ENCODE data around the gene C10orf95.

The C10orf95 gene

DNA sequence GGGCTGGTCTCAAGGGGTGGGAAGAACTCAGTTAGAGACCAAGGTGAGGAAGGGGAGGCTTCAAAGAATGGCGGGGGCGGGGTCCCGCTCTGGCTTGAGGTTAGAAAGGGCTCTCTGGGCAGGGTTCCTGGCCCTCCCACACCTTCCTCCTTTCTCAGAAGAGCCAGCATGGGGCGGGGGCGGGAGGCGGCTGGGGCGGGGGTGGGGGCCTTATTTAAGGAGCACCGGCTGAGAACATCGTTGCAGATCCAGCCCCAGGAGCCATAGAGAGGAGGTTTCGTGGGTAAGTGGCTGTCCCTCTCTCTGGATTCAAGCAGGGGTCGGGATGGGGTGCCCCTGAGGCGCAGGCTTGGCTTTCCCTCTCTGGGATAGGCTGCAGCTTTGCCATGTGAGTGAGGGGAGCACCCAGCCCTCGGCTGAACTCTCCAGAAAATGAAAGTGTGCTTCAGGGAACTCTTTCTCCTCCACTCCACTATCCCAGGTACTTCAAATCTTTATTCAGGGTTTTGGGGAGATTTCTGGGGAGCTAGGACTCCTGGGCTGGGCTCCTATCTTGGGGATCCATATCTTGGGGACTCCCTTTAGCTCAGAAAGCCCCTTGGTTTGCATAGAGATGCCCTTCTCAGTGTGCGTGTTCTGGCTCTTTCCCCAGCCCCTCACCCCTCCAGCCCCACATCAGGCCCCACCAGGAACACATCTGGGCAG lies 15.7 kb downstream of the C10orf95 start:
- in situ Hi-C loops (cut with MboI; ENCODE audit: low sequenced_read_pairs), result no loop called here

DNA sequence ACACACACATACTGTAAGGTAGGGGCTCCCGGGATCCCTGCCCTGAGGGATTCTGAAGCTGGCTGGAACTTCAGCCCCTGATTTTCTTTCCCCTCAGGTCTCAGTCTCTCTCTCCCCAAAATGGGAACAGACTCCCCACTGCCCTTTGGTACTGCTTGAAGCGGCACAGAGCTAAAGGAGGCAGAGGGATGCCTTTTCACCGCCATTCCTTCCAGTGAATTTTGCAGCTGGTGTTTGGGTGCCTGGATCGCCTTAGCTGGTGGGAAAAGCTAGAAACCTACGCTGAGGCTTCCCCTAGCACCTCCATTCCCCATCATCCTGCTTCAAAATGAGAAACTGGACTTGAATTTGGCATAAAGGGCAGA lies 16.2 kb downstream of the C10orf95 start:
- in situ Hi-C loops (cut with MboI; ENCODE audit: low sequenced_read_pairs), result no loop called here

DNA sequence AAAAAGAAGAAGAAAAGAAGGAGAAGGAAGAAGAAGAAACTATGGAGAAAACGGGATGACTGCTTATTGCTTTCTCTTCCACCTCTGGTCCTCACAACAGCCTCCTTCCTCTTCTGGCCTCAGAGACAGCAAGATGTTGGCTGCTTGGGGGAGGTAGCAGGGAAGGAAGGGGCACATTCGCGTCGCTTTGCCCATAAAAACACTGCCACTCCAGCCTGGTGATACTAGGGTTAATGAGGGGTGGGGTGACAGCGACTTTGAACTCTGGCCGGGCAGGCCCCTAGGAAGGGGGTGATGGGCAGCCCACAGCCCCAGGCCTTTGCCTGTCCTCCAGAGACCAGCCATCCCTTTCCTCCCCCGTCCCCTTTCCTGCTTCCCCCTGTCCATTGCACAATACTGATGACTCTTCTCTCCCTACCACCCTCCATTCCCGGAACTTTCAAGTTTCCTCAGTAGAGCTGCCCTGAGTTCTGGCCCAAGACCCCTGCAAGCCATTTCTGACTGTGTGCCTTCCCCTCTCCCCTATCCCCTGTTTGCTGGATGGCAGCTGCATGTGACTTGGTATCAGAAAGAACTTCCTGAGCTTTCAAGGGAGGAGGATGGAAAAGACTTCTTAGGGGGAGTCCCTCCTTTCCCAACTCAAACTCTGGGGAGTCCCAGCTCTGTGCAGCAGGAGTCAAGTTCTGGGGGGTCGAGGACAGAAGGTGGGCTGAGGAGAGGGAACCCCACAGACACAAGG lies 16.8 kb downstream of the C10orf95 start:
- in situ Hi-C loops (cut with MboI; ENCODE audit: low sequenced_read_pairs), result no loop called here

DNA sequence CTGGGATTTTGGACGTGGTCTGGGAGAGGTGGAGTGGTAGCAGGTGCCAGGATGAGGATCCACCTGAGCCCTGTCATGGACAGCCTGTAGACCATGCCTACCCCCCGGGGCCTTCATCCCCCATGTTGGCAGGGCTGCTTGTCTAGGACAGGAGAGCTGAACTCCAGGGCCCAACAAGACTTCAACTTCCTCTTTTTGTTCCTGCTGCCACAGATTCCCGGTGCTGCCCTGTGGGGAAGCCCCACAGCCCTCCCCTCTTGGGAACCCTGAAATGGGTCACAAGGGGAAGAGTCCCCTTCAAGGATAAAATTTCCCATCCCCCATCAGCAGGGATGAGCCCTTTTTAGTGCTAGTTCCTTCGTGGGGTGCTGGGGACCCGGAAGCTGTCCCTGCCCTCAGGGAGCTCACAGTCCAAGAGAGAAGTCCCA lies 17.7 kb downstream of the C10orf95 start:
- in situ Hi-C loops (cut with MboI; ENCODE audit: low sequenced_read_pairs), result no loop called here

DNA sequence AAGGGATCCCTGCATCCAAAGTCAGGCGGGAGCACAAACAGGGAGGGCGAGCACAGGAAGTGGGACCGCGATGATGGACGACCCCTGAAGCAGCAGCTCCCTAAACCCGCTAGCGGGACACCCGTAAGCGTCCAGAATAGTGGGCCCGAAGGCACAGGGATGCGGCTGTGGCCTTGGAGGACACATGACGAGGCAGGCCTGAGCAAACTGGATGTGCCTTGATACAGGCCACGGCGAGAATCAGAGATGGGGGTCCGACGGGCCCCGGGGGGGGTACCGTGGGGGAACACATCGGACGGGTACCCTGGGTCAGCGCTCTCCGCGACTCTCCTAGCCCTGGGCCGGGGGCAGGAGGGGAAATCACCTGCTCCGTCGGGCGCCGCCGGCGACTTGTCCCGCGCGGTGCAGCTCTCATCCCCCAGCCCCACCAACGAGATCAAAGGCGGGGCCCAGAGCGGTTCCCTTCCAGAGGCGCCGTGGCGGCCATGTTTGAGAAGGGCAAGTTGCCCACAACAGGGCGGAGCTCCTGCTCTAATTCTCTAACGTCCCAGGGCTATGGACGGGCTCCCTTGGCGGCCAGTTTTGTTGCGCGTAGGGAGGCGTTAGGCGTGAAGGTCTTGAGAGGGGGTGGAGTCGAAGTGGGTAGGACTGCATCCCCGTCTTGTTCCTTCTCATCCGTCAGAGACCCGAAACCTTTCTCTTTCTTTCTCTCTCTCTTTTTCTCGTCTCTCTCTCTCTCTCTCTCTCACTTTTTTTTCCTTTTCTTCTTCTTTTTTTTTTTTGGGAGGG lies 19.0 kb downstream of the C10orf95 start, which contains the start of gene CUEDC2:
CUEDC2 (minus strand) TSS at position 413 of the 789 bp plus-strand sequence. CDS start 7,386 bp downstream, outside the sequence.
- in situ Hi-C loops (cut with MboI; ENCODE audit: low sequenced_read_pairs), result no loop called here

DNA sequence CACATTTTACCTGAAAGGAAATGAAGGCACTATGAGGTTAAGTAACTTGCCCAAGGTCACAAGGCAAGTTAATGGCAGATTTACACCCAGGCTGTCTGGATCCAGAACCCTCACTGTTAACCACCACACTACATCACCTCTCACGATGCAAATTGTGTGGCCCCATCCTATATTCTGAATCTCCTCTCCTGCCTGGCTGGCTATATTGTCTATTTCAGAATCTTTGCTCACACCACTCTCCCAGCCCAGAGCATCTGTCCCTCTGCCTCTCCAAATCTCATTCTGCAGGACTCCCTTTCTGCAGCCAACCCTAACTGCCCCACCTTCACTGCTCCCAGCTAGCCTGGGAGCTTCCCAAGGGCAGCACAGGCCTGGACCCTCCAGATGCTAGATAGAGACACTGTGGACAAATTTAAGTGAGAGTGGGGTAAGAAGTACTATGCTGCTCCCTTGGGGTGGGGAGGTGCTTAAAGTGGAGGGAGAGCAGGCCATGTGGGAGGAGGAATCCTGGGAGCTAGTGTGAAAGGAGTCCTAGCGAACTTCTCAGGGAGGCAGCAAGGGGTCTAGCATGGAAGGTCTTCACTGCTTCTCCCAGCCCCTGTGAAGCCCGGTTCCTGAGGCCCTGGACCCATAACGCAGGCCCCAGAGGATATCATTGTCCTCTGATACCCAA lies 19.8 kb downstream of the C10orf95 start:
- in situ Hi-C loops (cut with MboI; ENCODE audit: low sequenced_read_pairs), result no loop called here

DNA sequence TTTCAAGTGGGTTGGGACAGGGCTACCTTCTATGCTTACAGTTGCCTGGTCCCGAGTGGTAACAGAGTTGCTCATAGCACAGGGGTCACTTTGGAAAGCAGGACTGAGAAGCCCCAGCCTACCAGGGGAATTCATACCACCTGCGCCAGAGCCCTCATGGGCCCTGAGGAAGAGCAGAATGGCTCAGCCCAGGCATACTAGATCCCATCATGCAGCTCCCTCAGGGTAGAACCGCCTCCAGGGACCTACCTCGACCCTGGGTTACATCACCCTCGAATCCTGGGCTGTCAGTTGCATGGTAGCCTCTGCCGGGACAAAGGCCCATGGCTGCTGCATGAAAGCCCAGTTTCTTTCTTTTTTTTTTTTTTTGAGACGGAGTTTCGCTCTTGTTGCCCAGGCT lies 21.9 kb downstream of the C10orf95 start:
- in situ Hi-C loops (cut with MboI; ENCODE audit: low sequenced_read_pairs), result no loop called here

DNA sequence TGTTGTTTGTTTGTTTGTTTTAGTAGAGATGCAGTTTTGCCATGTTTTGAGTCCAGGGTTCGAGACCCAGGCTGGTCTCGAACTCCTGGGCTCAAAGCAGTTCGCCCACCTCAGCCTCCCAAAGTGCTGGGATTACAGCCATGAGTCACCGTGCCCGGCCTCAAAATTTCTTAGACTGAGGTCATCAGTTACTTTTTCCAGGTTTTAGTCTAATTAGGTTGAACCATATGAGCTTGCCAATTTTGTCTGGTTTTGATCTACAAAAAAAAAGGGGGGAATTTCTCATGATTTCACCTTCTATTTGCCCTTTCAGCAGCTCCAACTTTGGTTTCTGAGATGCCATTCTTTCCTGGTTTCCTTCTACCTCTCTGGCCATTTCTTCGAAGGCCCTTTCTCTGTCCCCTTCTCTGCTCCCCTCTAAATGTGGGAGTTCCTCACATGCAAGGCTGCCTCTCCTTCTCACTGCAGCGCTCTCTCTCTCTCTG lies 24.5 kb downstream of the C10orf95 start:
- in situ Hi-C loops (cut with MboI; ENCODE audit: low sequenced_read_pairs), result no loop called here

DNA sequence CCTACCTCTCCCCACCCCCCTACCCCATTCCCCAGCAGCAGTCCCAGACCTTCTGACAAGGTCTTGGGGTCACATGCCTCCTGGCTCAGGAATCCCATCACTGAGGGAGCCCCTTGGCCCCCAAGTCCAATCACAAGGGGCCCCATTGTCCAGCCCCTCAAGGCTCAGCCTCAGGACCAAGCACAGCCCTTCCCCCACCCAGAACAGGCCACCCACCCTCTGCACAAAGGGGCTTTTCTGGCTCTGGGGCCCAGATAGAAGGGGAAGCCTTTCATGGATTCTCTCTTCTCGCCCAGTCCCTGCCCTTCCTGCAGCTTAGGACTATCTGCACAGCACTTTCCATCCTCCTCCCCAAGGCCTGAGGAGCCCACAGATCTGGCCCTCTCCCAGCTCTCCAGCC lies 25.9 kb downstream of the C10orf95 start:
- in situ Hi-C loops (cut with MboI; ENCODE audit: low sequenced_read_pairs), result no loop called here

DNA sequence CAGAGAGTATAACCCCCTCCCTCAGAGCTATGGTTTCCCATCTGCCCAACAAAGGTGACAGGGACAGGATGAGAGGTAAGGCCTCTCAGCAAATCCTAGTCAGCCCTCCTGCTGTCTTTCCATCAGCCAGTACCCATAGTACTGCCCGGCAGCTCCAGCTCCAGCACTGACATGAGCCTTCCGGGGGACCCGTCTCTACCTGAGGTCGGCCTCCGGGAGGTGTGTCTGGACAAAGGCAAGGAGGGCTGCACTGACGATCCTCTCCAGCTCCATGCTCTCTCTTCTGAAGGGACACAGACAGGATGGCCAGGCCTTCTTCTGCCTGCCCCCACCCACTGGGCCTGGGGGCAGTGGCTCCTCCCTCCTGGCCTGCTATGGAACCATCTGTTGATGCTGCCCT lies 26.4 kb downstream of the C10orf95 start:
- in situ Hi-C loops (cut with MboI; ENCODE audit: low sequenced_read_pairs), result no loop called here

DNA sequence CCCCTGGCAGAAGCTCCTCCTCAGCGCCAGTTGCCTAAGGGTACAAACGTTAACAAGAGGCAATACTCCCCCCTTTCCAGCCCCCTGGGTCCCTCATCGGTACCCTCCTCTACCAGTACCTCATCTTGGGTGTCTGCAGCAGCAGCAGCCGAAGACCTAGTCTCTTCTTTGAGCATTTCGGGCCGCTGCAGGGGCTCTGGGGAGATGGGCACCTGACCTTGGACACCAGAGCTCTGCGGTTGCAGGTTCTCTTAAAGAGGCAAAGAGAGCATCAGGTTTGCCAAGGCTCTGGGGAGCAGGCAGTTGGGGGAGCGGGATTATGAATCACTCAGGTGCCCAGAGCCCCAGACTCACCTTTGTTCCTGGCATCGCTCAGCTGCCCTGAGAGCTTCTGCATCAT lies 27.2 kb downstream of the C10orf95 start:
- in situ Hi-C loops (cut with MboI; ENCODE audit: low sequenced_read_pairs), result no loop called here

DNA sequence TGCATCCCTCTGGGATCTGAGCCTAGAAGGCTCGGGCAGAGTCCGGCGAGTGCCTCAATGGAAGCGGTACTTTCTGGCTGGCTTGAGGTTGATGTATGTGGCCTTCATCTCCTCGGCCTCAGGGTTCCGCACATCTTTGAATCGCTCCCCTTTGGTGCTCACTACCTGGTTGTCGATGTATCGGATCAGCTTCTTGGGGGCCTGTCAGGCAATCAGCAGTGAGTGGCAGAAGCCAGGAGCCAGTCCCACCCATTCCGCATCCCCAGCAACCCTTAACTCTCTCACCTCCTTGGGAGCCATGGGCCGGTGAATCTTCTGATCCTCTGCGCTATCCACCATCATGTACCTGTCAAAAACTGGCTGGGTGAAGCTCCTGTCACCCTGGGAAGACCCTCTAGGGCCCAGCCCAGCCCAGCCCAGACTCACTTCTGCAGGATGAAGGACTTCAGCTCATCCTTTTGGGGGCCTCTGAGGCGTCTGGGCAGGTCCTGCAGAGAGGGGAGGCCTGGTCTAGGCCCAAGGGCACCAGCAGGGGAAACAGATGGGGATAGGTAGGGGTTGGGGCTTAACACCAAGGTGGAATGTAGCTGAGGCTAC lies 27.9 kb downstream of the C10orf95 start:
- in situ Hi-C loops (cut with MboI; ENCODE audit: low sequenced_read_pairs), result no loop called here

DNA sequence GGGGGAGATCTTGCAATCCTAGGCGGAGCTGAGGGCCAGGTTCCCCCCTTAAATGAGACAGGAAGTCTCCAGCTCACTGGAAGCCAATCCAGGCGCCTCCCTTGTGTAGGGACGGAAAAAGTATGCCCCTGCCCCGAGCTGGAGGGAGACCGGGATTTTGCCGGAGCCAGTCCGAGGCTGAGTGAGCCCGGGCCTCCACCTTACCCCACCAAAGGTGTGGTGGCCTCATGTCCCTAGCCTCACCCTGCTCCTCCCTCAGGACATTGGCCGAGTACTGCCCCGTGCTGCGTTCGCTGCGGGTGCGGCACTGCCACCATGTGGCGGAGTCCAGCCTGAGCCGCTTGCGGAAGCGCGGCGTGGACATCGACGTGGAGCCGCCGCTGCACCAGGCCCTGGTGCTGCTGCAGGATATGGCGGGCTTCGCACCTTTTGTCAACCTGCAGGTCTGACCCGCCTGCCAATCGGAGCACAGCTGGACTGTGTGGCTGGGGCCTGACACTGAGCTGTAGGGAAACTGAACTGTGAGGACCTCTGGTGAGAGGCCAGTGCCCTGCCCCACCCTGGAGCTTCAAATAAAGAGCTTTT lies 28.7 kb downstream of the C10orf95 start:
- in situ Hi-C loops (cut with MboI; ENCODE audit: low sequenced_read_pairs), result no loop called here

DNA sequence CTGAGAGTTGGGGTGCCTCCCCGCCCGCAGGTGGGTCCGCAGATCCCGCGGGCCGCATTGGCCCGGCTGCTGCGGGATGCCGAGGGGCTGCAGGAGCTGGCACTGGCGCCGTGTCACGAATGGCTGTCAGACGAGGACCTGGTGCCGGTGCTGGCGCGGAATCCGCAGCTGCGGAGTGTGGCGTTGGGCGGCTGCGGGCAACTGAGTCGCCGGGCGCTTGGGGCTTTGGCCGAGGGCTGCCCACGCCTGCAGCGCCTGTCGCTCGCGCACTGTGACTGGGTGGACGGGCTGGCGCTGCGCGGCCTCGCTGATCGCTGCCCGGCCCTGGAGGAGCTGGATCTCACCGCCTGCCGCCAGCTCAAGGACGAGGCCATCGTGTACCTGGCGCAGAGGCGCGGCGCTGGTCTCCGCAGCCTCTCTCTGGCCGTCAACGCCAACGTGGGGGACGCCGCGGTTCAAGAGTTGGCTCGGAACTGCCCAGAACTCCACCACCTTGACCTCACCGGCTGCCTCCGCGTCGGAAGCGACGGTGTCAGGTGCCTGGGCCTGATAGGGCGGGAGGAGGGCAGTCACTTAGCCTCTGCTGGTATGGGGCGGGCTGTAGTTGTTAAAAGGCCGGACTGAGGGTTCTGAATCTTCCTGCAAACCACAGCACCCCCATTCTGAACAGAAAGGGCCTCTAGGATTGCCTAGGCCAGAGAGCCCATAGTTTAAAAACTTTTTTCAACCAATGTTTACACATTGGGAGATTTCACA lies 29.4 kb downstream of the C10orf95 start:
- in situ Hi-C loops (cut with MboI; ENCODE audit: low sequenced_read_pairs), result no loop called here

DNA sequence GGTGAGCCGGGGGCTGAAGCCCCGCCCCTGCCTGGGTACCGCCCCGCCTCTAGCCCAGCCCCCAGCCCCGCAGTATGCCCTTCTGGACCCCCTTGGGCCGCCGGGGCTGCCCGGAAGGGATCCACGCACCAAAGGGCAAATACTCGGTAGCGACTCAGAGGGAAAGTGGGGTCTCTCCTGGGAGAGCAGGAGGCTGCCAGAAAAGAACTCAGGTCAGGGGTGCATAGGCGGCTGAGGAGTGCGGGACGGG lies 29.9 kb downstream of the C10orf95 start:
- in situ Hi-C loops (cut with MboI; ENCODE audit: low sequenced_read_pairs), result no loop called here

DNA sequence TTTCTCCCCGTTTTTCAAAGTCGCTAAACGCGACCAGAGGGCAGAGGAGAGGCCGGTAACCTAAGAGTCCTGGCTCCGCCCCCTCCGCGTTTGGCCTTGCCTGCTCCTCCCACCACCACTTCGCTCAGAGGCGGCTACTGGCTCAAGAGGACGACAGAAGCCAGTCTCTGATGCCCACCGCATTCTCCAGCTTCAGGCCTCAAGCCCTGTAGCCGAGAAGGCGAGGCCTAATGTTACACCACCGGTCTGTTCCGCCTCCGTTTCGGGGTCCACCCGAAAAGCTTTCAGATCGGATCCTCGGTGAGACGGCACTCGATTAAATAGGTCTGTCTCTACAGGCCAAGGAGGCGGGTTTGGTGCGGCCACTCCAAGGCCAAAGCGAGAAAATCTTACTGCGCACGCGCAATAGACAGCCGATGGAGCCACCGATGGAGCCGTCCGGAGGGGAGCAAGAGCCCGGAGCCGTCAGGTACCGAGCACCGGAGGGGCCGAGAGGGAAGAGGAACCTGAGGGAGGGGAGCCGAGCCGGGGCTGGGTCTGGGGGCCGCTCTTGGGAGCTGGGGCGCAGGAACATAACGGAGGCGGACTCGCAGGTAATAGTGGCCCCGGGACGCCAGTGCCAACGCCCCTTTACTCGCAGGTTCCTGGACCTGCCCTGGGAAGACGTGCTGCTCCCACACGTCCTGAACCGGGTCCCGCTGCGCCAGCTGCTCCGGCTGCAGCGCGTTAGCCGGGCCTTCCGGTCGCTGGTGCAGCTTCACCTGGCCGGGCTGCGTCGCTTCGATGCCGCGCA lies 30.4 kb downstream of the C10orf95 start, which contains the start of gene FBXL15:
FBXL15 (plus strand) TSS at position 123 of the 793 bp plus-strand sequence; CDS start at position 417, 294 bp downstream.
- in situ Hi-C loops (cut with MboI; ENCODE audit: low sequenced_read_pairs), result no loop called here

DNA sequence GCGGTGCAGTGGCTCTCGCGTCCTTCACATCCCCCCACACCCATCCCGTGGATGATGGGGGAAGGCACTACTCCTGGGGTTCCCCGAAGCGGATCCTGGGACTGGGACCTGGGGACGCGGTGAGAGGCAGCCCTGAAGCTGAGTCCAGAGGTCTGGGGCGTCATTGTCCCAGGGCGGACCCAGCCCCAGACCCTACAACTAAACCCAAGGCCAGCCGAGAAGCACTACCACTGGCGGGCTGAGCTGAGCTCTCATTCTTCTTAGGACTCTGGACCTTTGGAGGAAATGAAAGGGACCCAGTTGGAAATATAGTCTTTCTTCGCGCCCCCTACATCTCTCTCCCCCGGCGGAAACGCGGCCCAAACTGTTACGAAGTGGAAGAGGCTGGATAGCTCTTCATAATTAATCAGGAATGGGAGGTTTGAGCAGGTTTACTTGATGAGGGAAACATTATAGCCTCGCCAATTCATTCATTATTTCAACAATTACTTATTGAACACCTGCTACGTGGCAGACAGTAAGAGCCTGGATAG lies 31.1 kb downstream of the C10orf95 start:
- in situ Hi-C loops (cut with MboI; ENCODE audit: low sequenced_read_pairs), result no loop called here

All from HL-60/S4 treated with retinoic acid at 250 ng/mL for 4 days and 3 days (cell line).